Measurements from ENCODE around the gene OR1J4. TPM values are rescaled to one million over a fixed set of nuclear protein-coding genes. Genes with fewer than 3 reads are reported as not detected.

OR1J4 gene
- total and polyA plus RNA-seq, 2 experiments from 2014 or later: not detected

- Histone ChIP-seq H3K27me3 (no peaks in the 10 kb centered on the region), H3K4me1 (ENCODE audit: insufficient read depth) (no peaks in the 10 kb centered on the region), H3K4me2 (no peak within 1 kb of the TSS), H3K4me3 (no peak within 1 kb of the TSS), H4K20me1 (ENCODE audit: insufficient read depth, poor library complexity, severe bottlenecking) (no peaks in the 10 kb centered on the region), H3K9me2 (replicated peaks; ENCODE audit: insufficient read depth) (no peaks in the 10 kb centered on the region), H3K36me3 (replicated peaks; ENCODE audit: insufficient read depth, low read depth) (no peaks in the 10 kb centered on the region), H3K9me3 (ENCODE audit: low read depth) (no peaks in the 10 kb centered on the region), H3K27ac (no peak within 1 kb of the TSS), H3K79me2 (no peaks in the 10 kb centered on the region), H2AFZ (no peak within 1 kb of the TSS)
- WGBS (ENCODE audit: low lambda C conversion rate, missing lambda C conversion rate): 83% methylated on average over 6 of the region's 6 CpGs
- no peak for TF ChIP-seq EZH2phosphoT487 (IDR thresholded peaks at IDR 0.05; ENCODE audit: low read depth, severe bottlenecking, unreplicated experiment)
- no peak for TF ChIP-seq EZH2 (IDR thresholded peaks at IDR 0.05; ENCODE audit: borderline replicate concordance)
- no peak for TF ChIP-seq CTCF (IDR thresholded peaks at IDR 0.05; ENCODE audit: poor library complexity)
- no peak for DNase-seq (ENCODE audit: low spot score)
Observed at GRCh38 chr9:122477826-122478225, 41.1 kb upstream of the OR1J4 start, which contains the start of gene OR1J1. OR1J1 (minus strand) TSS chr9:122477926; CDS start chr9:122477926, 0 bp downstream.

- Histone ChIP-seq H3K9me3 (ENCODE audit: low read depth) (no peaks in the 10 kb centered on the region), H3K4me3 (no peak overlapping the region)
Observed at GRCh38 chr9:122479062-122479461, 39.9 kb upstream of the OR1J4 start.

GRCh38 chr9:122498883-122499288 is 20.1 kb upstream of the OR1J4 start:
- Histone ChIP-seq H3K9me3 (ENCODE audit: low read depth) (no peaks in the 10 kb centered on the region), H4K20me1 (ENCODE audit: insufficient read depth, poor library complexity, severe bottlenecking) (no peaks in the 10 kb centered on the region), H2AFZ (no peak overlapping the region), H3K4me3 (no peak overlapping the region), H3K9me2 (replicated peaks; ENCODE audit: insufficient read depth) (no peaks in the 10 kb centered on the region), H3K27me3 (no peaks in the 10 kb centered on the region), H3K4me1 (ENCODE audit: insufficient read depth) (no peaks in the 10 kb centered on the region), H3K79me2 (no peaks in the 10 kb centered on the region), H3K27ac (no peak overlapping the region), H3K4me2 (no peak overlapping the region), H3K36me3 (replicated peaks; ENCODE audit: insufficient read depth, low read depth) (no peaks in the 10 kb centered on the region)
- DNase-seq (ENCODE audit: low spot score): peak; percentile 4
- WGBS (ENCODE audit: low lambda C conversion rate, missing lambda C conversion rate): 28% methylated on average over 2 of the region's 2 CpGs
- TF ChIP-seq EZH2phosphoT487 (IDR thresholded peaks at IDR 0.05; ENCODE audit: low read depth, severe bottlenecking, unreplicated experiment) (no peak), CTCF (IDR thresholded peaks at IDR 0.05; ENCODE audit: poor library complexity) (peak; percentile 28)

More at GRCh38 chr9:122479062-122479461, 39.9 kb upstream of the OR1J4 start:
- Histone ChIP-seq H3K27ac (no peak overlapping the region), H3K4me1 (ENCODE audit: insufficient read depth) (no peaks in the 10 kb centered on the region), H3K4me2 (no peak overlapping the region), H2AFZ (no peak overlapping the region), H3K9me2 (replicated peaks; ENCODE audit: insufficient read depth) (no peaks in the 10 kb centered on the region), H3K27me3 (no peaks in the 10 kb centered on the region), H4K20me1 (ENCODE audit: insufficient read depth, poor library complexity, severe bottlenecking) (no peaks in the 10 kb centered on the region), H3K79me2 (no peaks in the 10 kb centered on the region), H3K36me3 (replicated peaks; ENCODE audit: insufficient read depth, low read depth) (no peaks in the 10 kb centered on the region)
- DNase-seq (ENCODE audit: low spot score): no peak
- 88% methylated on average over 5 of the region's 5 CpGs for WGBS (ENCODE audit: low lambda C conversion rate, missing lambda C conversion rate)
- TF ChIP-seq EZH2 (IDR thresholded peaks at IDR 0.05; ENCODE audit: borderline replicate concordance) (no peak), CTCF (IDR thresholded peaks at IDR 0.05; ENCODE audit: poor library complexity) (no peak), EZH2phosphoT487 (IDR thresholded peaks at IDR 0.05; ENCODE audit: low read depth, severe bottlenecking, unreplicated experiment) (no peak)

- no peaks in the 10 kb centered on the region for H3K9me3 ChIP-seq (ENCODE audit: low read depth)
- no peaks in the 10 kb centered on the region for H3K36me3 ChIP-seq (replicated peaks; ENCODE audit: insufficient read depth, low read depth)
- H3K79me2 ChIP-seq: no peaks in the 10 kb centered on the region
- no peaks in the 10 kb centered on the region for H3K4me1 ChIP-seq (ENCODE audit: insufficient read depth)
- no peaks in the 10 kb centered on the region for H4K20me1 ChIP-seq (ENCODE audit: insufficient read depth, poor library complexity, severe bottlenecking)
- TF ChIP-seq EZH2phosphoT487 (IDR thresholded peaks at IDR 0.05; ENCODE audit: low read depth, severe bottlenecking, unreplicated experiment) (no peak), EZH2 (IDR thresholded peaks at IDR 0.05; ENCODE audit: borderline replicate concordance) (no peak), CTCF (IDR thresholded peaks at IDR 0.05; ENCODE audit: poor library complexity) (no peak)
- H3K27ac ChIP-seq: no peak overlapping the region
- no peak overlapping the region for H3K4me3 ChIP-seq
- WGBS (ENCODE audit: low lambda C conversion rate, missing lambda C conversion rate): 41% methylated on average over 2 of the region's 2 CpGs
- H2AFZ ChIP-seq: no peak overlapping the region
- no peaks in the 10 kb centered on the region for H3K9me2 ChIP-seq (replicated peaks; ENCODE audit: insufficient read depth)
- H3K4me2 ChIP-seq: no peak overlapping the region
- H3K27me3 ChIP-seq: no peaks in the 10 kb centered on the region
- no peak for DNase-seq (ENCODE audit: low spot score)
Observed at GRCh38 chr9:122506964-122507363, 12.0 kb upstream of the OR1J4 start.

All from hepatocyte (in vitro differentiated cells).